Osteocyte (in vitro differentiated cells): ENCODE results near the gene JAK1. TPM values are rescaled to one million over a fixed set of nuclear protein-coding genes. Genes with fewer than 3 reads are reported as not detected.

Experiments
- DNase-seq: peaks from one replicate; pipeline ENCODE4 v3.0.0; 2021; ENCODE audit warnings: mixed read lengths; ENCODE audit not compliant: unreplicated experiment; ENCODE audit errors: extremely low spot score
- H3K27ac Mint-ChIP-seq: one replicate; pipeline ENCODE4 v1.8.0; 2021; ENCODE audit warnings: mild to moderate bottlenecking, mixed read lengths; ENCODE audit not compliant: unreplicated experiment
- H3K27me3 Mint-ChIP-seq: one replicate; pipeline ENCODE4 v1.8.0; 2021; ENCODE audit warnings: mixed read lengths; ENCODE audit not compliant: unreplicated experiment
- H3K36me3 Mint-ChIP-seq: one replicate; pipeline ENCODE4 v1.8.0; 2021; ENCODE audit warnings: mixed read lengths; ENCODE audit not compliant: unreplicated experiment
- H3K4me1 Mint-ChIP-seq: one replicate; pipeline ENCODE4 v1.8.0; 2021; ENCODE audit warnings: mixed read lengths; ENCODE audit not compliant: unreplicated experiment
- H3K4me3 Mint-ChIP-seq: one replicate; pipeline ENCODE4 v1.8.0; 2021; ENCODE audit warnings: mild to moderate bottlenecking, moderate library complexity, mixed read lengths; ENCODE audit not compliant: unreplicated experiment
- H3K9me3 Mint-ChIP-seq: one replicate; pipeline ENCODE4 v1.8.0; 2021; ENCODE audit warnings: mixed read lengths; ENCODE audit not compliant: unreplicated experiment
- total RNA-seq: library from RNA; stranded (reverse); gene quantifications from 2 replicates; pipeline ENCODE4 v1.2.1, GENCODE V29; 2021
- TF ChIP-seq, protein P1 (sequence below): fragments of 200-600 bp; sonication (generic); IDR thresholded peaks from 2 replicates; pipeline ENCODE4 v1.5.0; 2021; ENCODE audit warnings: antibody characterized with exemption, mild to moderate bottlenecking, moderate library complexity

Gene JAK1
- total RNA-seq, 1 donor from 2014 or later, result 103 TPM

GRCh38 chr1:64929221-64929620, 37.1 kb downstream of the JAK1 start:
- Mint-ChIP-seq H3K27ac (no peak overlapping the region), H3K9me3 (peaks cover 6% of the 10 kb centered on the region), H3K27me3 (no peaks in the 10 kb centered on the region), H3K4me1 (peaks cover 34% of the 10 kb centered on the region), H3K4me3 (no peak overlapping the region), H3K36me3 (peaks cover 6% of the 10 kb centered on the region)
- no peak for DNase-seq
- TF ChIP-seq, protein P1, sequence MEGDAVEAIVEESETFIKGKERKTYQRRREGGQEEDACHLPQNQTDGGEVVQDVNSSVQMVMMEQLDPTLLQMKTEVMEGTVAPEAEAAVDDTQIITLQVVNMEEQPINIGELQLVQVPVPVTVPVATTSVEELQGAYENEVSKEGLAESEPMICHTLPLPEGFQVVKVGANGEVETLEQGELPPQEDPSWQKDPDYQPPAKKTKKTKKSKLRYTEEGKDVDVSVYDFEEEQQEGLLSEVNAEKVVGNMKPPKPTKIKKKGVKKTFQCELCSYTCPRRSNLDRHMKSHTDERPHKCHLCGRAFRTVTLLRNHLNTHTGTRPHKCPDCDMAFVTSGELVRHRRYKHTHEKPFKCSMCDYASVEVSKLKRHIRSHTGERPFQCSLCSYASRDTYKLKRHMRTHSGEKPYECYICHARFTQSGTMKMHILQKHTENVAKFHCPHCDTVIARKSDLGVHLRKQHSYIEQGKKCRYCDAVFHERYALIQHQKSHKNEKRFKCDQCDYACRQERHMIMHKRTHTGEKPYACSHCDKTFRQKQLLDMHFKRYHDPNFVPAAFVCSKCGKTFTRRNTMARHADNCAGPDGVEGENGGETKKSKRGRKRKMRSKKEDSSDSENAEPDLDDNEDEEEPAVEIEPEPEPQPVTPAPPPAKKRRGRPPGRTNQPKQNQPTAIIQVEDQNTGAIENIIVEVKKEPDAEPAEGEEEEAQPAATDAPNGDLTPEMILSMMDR, result no peak

DNA sequence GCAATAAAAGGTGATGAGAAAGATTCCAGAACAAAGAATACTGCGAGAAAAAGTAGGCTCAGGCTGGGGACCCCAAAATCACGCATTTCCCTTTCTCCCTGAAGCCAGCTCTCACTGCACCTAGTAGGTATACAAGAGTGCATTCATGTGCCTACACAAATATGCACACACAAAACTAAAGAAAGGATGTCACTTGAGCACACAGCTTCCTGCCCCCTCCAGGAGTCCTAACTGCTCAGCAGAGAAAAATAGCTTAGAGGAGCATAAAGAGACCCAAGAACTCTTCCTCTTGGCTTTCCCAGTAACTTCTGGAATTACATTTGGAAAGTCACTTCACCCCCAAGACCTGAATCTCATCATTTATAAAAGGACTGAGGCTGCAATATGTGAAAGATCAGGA, 38.0 kb downstream of the JAK1 start:
- Mint-ChIP-seq H3K27ac (no peak overlapping the region), H3K9me3 (peaks cover 6% of the 10 kb centered on the region)
- TF ChIP-seq, protein P1, result no peak

GRCh38 chr1:64925594-64925993, 40.8 kb downstream of the JAK1 start:
- DNase-seq, result no peak
- TF ChIP-seq, protein P1, result no peak
- peaks cover 6% of the 10 kb centered on the region for H3K36me3 Mint-ChIP-seq
- no peaks in the 10 kb centered on the region for H3K27me3 Mint-ChIP-seq
- H3K9me3 Mint-ChIP-seq, result peaks cover 6% of the 10 kb centered on the region
- H3K4me3 Mint-ChIP-seq, result no peak overlapping the region
- H3K4me1 Mint-ChIP-seq, result peaks cover 40% of the 10 kb centered on the region
- H3K27ac Mint-ChIP-seq, result no peak overlapping the region

More for the DNA sequence above, 38.0 kb downstream of the JAK1 start:
- H3K4me1 Mint-ChIP-seq, result peaks cover 29% of the 10 kb centered on the region
- no peak overlapping the region for H3K4me3 Mint-ChIP-seq
- DNase-seq, result no peak
- peaks cover 6% of the 10 kb centered on the region for H3K36me3 Mint-ChIP-seq
- no peaks in the 10 kb centered on the region for H3K27me3 Mint-ChIP-seq

DNA sequence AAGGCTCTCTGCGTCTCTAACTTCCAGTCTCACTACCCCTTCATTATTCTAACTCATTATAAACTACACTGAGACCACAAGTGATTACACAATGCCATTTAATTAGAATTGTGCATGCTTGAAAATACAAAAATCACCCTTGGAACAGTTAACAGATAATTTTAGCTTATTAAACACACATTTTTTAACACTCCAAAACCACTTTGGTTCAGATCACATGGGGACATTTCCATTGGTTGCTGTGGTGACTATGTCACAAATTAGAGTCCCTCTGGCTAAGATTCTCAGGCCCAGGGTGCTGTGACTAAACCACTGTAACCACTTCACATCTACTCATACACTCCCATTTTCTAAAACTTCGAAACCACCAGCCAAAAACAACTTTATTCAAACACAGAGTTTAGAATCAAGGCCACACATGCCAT, 43.0 kb downstream of the JAK1 start:
- no peaks in the 10 kb centered on the region for H3K9me3 Mint-ChIP-seq
- no peak overlapping the region for H3K4me3 Mint-ChIP-seq

DNA sequence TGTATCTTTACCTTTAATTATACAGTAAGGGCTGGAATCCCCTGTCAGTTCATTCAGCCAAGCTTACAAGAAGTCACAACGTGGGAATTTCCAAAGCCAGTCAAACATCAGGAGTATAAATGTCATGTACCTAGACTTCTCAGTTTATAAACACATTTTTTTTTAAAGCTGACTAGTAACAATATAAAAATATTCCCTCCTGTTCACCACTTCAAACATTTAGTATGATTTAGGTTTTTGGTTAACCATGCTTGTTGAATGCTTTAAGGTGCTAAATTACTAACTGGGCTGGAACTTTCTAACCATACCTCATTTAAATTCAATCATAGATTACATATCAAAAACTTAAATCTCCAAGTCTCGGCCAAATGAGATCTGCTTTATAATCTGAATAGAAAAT, 44.0 kb downstream of the JAK1 start:
- no peak overlapping the region for H3K27ac Mint-ChIP-seq
- H3K36me3 Mint-ChIP-seq, result no peaks in the 10 kb centered on the region
- no peaks in the 10 kb centered on the region for H3K27me3 Mint-ChIP-seq
- peaks cover 61% of the 10 kb centered on the region for H3K4me1 Mint-ChIP-seq
- TF ChIP-seq, protein P1, result no peak
- H3K4me3 Mint-ChIP-seq, result no peak overlapping the region
- H3K9me3 Mint-ChIP-seq, result no peaks in the 10 kb centered on the region
- DNase-seq, result no peak

More for the DNA sequence above, 43.0 kb downstream of the JAK1 start:
- TF ChIP-seq, protein P1, result no peak
- H3K27me3 Mint-ChIP-seq, result no peaks in the 10 kb centered on the region
- H3K36me3 Mint-ChIP-seq, result no peaks in the 10 kb centered on the region
- H3K4me1 Mint-ChIP-seq, result peaks cover 53% of the 10 kb centered on the region
- H3K27ac Mint-ChIP-seq, result no peak overlapping the region
- DNase-seq, result no peak
